B cell (primary cell): ENCODE data around the gene SRA1.

Source experiments
- EZH2 ChIP-seq: IDR thresholded peaks from 2 replicates; pipeline ENCODE4 v1.6.1; 2012; ENCODE audit warnings: borderline replicate concordance, low read depth, mild to moderate bottlenecking, moderate library complexity, low read length; ENCODE audit not compliant: insufficient read depth, poor library complexity, severe bottlenecking
- TF ChIP-seq, protein P1 (sequence below): fragments of 200-600 bp; IDR thresholded peaks from one replicate; pipeline ENCODE4 v1.8.0; 2022; ENCODE audit warnings: antibody characterized with exemption, mild to moderate bottlenecking

DNA sequence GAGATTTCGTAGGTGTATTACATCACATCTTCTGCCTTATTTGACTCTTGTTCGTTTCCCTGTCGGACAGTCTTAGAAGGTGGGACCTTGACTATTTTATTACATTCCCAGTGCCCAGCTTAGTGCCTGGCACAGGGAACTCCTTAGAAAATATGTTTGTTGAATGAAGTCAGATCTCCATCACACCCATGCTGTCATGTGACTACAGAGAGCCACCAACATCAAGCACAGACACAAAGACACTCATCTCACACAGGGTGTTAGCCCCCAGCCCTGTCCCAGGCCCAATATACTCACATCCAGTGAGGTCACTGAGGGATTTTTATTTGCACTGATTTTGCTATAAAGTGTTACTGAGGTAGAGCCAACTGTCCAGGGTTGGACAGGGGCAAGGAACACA is 692 bp upstream of the SRA1 start:
- TF ChIP-seq, protein P1, sequence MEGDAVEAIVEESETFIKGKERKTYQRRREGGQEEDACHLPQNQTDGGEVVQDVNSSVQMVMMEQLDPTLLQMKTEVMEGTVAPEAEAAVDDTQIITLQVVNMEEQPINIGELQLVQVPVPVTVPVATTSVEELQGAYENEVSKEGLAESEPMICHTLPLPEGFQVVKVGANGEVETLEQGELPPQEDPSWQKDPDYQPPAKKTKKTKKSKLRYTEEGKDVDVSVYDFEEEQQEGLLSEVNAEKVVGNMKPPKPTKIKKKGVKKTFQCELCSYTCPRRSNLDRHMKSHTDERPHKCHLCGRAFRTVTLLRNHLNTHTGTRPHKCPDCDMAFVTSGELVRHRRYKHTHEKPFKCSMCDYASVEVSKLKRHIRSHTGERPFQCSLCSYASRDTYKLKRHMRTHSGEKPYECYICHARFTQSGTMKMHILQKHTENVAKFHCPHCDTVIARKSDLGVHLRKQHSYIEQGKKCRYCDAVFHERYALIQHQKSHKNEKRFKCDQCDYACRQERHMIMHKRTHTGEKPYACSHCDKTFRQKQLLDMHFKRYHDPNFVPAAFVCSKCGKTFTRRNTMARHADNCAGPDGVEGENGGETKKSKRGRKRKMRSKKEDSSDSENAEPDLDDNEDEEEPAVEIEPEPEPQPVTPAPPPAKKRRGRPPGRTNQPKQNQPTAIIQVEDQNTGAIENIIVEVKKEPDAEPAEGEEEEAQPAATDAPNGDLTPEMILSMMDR = no peak
- TF ChIP-seq EZH2 = no peak
